GM10248 (cell line): Measurements from ENCODE around the gene GPANK1.

ENCODE experiments used
- CTCF ChIA-PET: fragments of 300-600 bp; sonication (Branson Sonifier 250); formaldehyde crosslinking; extraction: SDS; loops from one replicate; lab custom pipeline; 2021; ENCODE audit warnings: antibody characterized with exemption; lab: Yijun Ruan, JAX
- POLR2A ChIA-PET: fragments of 350-650 bp; sonication (Branson Sonifier 250); formaldehyde crosslinking; extraction: SDS; loops from one replicate; lab custom pipeline; 2020; ENCODE audit warnings: antibody characterized with exemption; lab: Yijun Ruan, JAX
- DNase-seq: peaks from one replicate; pipeline ENCODE4 v3.0.0; 2012; ENCODE audit errors: extremely low spot score
- TF ChIP-seq, protein P1 (sequence below): IDR thresholded peaks from 2 replicates; pipeline ENCODE4 v1.5.1; 2012; ENCODE audit warnings: mild to moderate bottlenecking, low read depth; ENCODE audit errors: extremely low read depth, missing control alignments, control extremely low read depth

GPANK1 gene

DNA sequence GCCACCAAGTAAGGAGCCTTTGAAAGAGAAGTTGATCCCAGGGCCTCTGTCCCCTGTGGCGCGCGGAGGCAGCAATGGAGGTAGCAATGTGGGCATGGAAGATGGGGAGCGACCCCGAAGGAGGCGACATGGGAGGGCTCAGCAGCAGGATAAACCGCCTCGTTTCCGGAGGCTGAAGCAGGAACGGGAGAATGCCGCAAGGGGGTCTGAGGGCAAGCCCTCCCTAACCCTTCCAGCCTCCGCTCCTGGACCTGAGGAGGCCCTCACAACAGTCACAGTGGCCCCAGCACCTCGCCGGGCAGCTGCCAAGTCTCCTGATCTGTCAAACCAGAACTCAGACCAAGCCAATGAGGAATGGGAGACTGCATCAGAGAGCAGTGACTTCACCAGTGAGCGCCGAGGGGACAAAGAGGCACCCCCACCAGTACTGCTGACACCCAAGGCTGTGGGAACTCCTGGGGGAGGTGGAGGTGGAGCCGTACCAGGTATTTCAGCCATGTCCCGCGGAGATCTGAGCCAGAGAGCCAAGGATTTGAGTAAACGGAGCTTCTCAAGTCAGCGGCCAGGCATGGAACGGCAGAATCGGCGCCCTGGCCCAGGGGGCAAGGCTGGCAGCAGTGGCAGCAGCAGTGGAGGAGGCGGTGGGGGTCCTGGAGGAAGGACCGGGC lies 32.4 kb downstream of the GPANK1 start:
- no peak for DNase-seq
- ChIA-PET POLR2A (no interaction called here), CTCF (no interaction called here)
- TF ChIP-seq, protein P1, sequence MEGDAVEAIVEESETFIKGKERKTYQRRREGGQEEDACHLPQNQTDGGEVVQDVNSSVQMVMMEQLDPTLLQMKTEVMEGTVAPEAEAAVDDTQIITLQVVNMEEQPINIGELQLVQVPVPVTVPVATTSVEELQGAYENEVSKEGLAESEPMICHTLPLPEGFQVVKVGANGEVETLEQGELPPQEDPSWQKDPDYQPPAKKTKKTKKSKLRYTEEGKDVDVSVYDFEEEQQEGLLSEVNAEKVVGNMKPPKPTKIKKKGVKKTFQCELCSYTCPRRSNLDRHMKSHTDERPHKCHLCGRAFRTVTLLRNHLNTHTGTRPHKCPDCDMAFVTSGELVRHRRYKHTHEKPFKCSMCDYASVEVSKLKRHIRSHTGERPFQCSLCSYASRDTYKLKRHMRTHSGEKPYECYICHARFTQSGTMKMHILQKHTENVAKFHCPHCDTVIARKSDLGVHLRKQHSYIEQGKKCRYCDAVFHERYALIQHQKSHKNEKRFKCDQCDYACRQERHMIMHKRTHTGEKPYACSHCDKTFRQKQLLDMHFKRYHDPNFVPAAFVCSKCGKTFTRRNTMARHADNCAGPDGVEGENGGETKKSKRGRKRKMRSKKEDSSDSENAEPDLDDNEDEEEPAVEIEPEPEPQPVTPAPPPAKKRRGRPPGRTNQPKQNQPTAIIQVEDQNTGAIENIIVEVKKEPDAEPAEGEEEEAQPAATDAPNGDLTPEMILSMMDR, result no peak

DNA sequence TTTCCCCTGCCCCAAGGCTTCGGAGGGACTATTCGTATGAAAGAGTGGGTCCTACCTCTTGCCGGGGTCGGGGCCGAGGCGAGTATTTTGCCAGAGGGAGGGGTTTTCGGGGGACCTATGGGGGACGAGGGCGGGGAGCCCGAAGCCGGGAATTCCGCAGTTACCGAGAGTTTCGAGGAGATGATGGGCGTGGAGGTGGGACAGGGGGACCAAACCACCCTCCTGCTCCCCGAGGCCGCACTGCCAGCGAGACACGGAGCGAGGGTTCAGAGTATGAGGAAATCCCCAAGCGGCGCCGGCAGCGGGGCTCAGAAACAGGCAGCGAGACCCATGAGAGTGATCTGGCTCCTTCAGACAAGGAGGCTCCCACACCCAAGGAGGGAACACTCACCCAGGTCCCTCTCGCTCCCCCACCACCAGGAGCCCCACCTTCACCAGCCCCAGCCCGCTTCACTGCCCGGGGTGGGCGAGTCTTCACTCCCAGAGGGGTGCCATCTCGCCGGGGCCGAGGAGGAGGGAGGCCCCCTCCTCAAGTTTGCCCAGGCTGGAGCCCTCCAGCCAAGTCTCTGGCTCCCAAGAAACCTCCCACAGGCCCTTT lies 33.0 kb downstream of the GPANK1 start:
- ChIA-PET POLR2A (no interaction called here), CTCF (no interaction called here)
- TF ChIP-seq, protein P1, result no peak
- no peak for DNase-seq

DNA sequence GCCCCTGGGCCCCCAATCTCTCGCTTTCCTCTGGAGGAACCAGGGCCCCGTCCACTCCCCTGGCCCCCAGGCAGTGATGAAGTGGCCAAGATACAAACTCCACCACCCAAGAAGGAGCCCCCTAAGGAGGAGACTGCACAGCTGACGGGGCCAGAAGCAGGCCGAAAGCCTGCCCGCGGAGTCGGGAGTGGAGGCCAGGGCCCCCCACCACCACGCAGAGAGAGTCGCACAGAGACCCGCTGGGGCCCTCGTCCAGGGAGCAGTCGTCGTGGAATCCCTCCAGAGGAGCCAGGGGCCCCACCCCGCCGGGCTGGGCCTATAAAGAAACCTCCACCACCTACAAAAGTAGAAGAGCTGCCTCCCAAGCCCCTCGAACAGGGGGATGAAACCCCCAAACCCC lies 33.6 kb downstream of the GPANK1 start:
- ChIA-PET CTCF (no interaction called here), POLR2A (no interaction called here)
- DNase-seq, result no peak
- TF ChIP-seq, protein P1, result no peak

DNA sequence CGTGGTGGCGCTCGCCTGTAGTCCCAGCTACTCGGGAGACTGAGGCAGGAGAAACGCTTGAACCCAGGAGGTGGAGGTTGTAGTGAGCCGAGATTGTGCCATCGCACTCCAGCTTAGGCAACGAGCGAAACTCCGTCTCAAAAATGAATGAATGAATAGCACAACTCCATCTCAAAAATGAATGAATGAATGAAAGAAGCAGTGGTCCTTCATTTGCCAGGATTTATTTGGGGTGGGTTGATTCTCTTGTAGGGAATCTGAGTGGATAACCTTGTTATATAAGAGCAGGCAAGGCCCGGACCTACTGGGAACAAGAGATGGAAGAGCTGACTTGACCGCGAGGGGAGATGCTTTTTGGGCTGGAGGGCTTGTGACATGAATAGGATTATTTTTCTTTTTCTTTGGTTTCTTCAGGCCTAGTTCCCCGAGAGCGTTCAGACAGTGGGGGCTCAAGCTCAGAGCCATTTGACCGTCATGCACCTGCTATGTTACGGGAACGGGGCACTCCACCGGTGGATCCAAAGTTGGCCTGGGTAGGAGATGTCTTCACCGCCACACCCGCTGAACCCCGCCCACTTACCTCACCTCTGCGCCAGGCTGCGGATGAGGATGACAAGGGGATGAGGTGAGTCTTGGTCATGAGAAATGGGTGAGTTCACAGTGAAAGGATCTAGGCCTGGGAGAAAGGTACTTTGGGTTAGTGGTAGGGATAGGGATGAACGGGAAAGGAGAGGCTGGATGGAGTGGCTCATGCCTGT lies 34.4 kb downstream of the GPANK1 start:
- POLR2A ChIA-PET, result interaction anchor here (1.5 kb wide), 1 partner anchor 9 kb away, joined by 6 read pairs; no protein-coding TSS in a partner anchor
- TF ChIP-seq, protein P1, result no peak
- CTCF ChIA-PET, result interaction anchor here (1.4 kb wide), 1 partner anchor 8 kb away, joined by 3 read pairs; no protein-coding TSS in a partner anchor

DNA sequence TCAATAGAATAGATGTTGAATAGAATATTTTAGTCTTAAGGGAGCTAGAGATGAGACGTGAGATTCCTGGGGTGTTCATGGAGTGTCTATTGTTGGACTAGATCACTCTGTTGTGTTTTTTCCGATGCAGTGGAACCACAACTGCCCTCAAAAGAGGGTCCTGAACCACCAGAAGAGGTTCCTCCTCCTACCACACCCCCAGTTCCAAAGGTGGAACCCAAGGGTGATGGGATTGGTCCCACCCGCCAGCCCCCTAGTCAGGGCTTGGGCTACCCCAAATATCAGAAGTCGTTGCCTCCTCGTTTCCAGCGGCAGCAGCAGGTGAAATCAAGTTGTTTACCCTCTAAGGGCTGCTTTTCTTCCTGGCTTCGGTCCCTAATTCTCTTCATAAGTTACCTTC lies 35.8 kb downstream of the GPANK1 start:
- TF ChIP-seq, protein P1, result no peak
- ChIA-PET POLR2A (interaction anchor here (1.5 to 1.7 kb wide), 2 partner anchors 10 to 22 kb away, joined by 5 to 6 read pairs; no protein-coding TSS in a partner anchor), CTCF (interaction anchor here (1.4 to 2.1 kb wide), 2 partner anchors 10 to 11 kb away, joined by 3 to 6 read pairs; no protein-coding TSS in a partner anchor)
- no peak for DNase-seq

More for the DNA sequence above, 34.4 kb downstream of the GPANK1 start:
- no peak for DNase-seq

DNA sequence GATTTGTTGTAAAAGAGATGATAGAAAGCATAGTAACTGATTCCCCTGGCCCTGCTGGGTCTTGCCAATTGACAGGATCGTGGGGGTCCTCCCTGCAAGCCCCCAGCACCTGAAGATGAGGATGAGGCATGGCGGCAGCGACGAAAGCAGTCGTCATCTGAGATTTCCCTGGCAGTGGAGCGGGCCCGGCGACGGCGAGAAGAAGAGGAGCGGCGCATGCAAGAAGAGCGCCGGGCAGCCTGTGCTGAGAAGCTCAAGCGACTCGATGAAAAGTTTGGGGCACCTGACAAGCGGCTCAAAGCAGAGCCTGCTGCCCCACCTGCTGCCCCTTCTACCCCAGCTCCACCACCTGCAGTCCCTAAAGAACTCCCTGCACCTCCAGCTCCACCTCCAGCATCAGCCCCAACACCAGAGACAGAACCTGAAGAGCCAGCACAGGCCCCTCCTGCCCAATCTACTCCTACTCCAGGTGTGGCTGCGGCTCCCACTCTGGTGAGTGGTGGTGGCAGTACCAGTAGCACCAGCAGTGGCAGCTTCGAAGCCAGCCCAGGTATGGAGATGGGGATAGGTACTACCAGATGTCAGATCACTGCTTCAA lies 37.0 kb downstream of the GPANK1 start:
- ChIA-PET CTCF (interaction anchor here (1.1 to 2.1 kb wide), 6 partner anchors 10 to 30 kb away, joined by 3 to 8 read pairs (median 4); no protein-coding TSS in a partner anchor), POLR2A (interaction anchor here (1.0 to 1.7 kb wide), 2 partner anchors 11 to 23 kb away, joined by 5 to 6 read pairs; no protein-coding TSS in a partner anchor)
- DNase-seq, result no peak
- TF ChIP-seq, protein P1, result no peak
